Body of pancreas (tissue), 4 donors: ENCODE results near the gene HES5.

ENCODE experiments used
- CTCF ChIP-seq, 7 experiments: fragments of 450-650 bp in 4 of 7; fragments of 200-600 bp in 3 of 7; sonication (generic) in 3 of 7; IDR thresholded peaks; one replicate each; pipeline ENCODE4 v1.5.1; 2016 to 2019; ENCODE audit warnings: antibody characterized with exemption in 7 of 7
- POLR2A ChIP-seq, 3 donors: fragments of 450-650 bp; IDR thresholded peaks; one replicate each; pipeline ENCODE4 v1.6.1; 2016; ENCODE audit warnings: antibody characterized with exemption in 3 of 3, mild to moderate bottlenecking in 2 of 3

GRCh38 chr1:2504949-2505272 is 25.2 kb downstream of the HES5 start:
- no peak for TF ChIP-seq CTCF (IDR thresholded peaks at IDR 0.05)
- no peak for TF ChIP-seq POLR2A (IDR thresholded peaks at IDR 0.05)
